A673 (cell line): Measurements from ENCODE around the gene NKD2.

ENCODE experiments used
- CTCF ChIP-seq: fragments of 300-800, 200-600 bp; sonication (generic); conservative IDR thresholded peaks from 2 replicates; pipeline ENCODE4 v1.5.1; 2017; ENCODE audit warnings: low read depth, mild to moderate bottlenecking, antibody characterized with exemption, low read length, moderate library complexity, mixed read lengths
- EZH2 ChIP-seq: fragments of 200-600 bp; sonication (generic); IDR thresholded peaks from 2 replicates; pipeline ENCODE4 v1.6.1; 2017; ENCODE audit warnings: borderline replicate concordance, low read depth, mild to moderate bottlenecking, mixed read lengths, antibody characterized with exemption, low read length; ENCODE audit not compliant: poor library complexity, severe bottlenecking

- no peak for TF ChIP-seq CTCF
- TF ChIP-seq EZH2, result no peak
These were observed 51.3 kb downstream of the NKD2 start for GRCh38 chr5:1059884-1060263.
